B cell (primary cell): ENCODE measurements around the gene ZBTB8OS.

Experiments
- EZH2 ChIP-seq: IDR thresholded peaks from 2 replicates; pipeline ENCODE4 v1.6.1; 2012; ENCODE audit warnings: borderline replicate concordance, low read depth, mild to moderate bottlenecking, moderate library complexity, low read length; ENCODE audit not compliant: insufficient read depth, poor library complexity, severe bottlenecking
- TF ChIP-seq, protein P1 (sequence below): fragments of 200-600 bp; IDR thresholded peaks from one replicate; pipeline ENCODE4 v1.8.0; 2022; ENCODE audit warnings: antibody characterized with exemption, mild to moderate bottlenecking

DNA sequence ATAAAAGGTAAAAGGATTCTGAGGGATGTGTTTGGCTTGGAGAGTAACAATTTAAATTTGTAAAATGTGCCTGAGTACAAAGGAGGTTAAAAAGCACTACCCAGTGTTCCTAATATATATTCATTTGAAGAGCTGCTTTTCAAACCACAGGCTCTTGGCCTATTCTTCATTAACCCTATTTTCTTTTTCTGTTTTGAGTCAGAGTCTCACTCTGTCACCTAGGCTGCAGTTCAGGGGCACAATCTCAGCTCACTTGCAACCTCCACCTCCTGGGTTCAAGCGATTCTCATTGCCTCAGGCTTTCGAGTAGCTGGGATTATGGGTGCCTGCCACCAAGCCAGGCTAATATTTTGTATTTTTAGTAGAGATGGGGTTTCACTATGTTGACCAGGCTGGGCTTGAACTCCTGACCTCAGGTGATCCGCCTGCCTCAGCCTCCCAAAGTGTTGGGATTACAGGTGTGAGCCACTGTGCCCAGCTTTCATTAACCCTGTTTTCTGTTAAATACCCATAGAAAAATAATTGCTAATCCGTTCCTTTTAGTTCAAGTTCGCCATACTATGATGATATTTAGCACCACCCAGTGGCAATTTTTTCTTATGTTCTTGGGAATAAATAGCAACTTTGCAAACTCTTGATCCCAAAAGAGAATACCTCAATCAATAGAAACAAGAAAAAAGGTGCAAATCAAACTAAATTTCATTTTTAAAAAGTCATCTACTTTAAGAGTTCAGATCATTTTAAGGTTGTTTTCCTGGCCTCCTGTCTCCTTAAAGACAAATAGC is 30.5 kb downstream of the ZBTB8OS start:
- TF ChIP-seq, protein P1, sequence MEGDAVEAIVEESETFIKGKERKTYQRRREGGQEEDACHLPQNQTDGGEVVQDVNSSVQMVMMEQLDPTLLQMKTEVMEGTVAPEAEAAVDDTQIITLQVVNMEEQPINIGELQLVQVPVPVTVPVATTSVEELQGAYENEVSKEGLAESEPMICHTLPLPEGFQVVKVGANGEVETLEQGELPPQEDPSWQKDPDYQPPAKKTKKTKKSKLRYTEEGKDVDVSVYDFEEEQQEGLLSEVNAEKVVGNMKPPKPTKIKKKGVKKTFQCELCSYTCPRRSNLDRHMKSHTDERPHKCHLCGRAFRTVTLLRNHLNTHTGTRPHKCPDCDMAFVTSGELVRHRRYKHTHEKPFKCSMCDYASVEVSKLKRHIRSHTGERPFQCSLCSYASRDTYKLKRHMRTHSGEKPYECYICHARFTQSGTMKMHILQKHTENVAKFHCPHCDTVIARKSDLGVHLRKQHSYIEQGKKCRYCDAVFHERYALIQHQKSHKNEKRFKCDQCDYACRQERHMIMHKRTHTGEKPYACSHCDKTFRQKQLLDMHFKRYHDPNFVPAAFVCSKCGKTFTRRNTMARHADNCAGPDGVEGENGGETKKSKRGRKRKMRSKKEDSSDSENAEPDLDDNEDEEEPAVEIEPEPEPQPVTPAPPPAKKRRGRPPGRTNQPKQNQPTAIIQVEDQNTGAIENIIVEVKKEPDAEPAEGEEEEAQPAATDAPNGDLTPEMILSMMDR: no peak
- no peak for TF ChIP-seq EZH2
